ENCODE results near the gene ZNF558.

The ZNF558 gene

GRCh38 chr19:8826371-8826770 is 5.7 kb downstream of the ZNF558 start:
- no peak overlapping the region for H3K27ac ChIP-seq
- TF ChIP-seq, protein P1, sequence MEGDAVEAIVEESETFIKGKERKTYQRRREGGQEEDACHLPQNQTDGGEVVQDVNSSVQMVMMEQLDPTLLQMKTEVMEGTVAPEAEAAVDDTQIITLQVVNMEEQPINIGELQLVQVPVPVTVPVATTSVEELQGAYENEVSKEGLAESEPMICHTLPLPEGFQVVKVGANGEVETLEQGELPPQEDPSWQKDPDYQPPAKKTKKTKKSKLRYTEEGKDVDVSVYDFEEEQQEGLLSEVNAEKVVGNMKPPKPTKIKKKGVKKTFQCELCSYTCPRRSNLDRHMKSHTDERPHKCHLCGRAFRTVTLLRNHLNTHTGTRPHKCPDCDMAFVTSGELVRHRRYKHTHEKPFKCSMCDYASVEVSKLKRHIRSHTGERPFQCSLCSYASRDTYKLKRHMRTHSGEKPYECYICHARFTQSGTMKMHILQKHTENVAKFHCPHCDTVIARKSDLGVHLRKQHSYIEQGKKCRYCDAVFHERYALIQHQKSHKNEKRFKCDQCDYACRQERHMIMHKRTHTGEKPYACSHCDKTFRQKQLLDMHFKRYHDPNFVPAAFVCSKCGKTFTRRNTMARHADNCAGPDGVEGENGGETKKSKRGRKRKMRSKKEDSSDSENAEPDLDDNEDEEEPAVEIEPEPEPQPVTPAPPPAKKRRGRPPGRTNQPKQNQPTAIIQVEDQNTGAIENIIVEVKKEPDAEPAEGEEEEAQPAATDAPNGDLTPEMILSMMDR (conservative IDR thresholded peaks at IDR 0.05), result no peak

DNA sequence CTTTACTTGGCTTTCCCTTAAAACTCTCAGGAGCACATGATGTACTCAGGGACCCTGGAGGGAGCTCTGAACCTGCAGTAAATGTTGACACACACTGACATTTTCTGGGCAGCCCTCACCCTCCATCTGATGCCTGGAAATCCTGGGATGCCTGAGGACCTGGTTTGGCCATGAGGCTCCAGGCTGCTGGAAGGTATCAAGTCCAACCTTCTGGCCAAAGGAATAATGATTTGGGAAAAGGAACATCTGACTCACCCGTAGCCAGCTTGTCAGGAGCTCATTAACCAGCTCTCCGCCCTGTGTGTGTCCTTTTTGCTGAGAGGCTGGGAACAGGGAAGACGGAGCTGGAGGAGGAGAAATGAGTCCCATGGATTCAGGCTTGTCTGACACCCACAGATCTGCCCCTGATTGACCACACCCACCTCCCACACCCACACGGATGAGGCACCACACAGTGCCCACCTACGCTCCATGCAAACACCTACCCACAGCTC is 10.3 kb downstream of the ZNF558 start:
- no peak overlapping the region for H3K27ac ChIP-seq
- TF ChIP-seq, protein P1 (conservative IDR thresholded peaks at IDR 0.05), result no peak

DNA sequence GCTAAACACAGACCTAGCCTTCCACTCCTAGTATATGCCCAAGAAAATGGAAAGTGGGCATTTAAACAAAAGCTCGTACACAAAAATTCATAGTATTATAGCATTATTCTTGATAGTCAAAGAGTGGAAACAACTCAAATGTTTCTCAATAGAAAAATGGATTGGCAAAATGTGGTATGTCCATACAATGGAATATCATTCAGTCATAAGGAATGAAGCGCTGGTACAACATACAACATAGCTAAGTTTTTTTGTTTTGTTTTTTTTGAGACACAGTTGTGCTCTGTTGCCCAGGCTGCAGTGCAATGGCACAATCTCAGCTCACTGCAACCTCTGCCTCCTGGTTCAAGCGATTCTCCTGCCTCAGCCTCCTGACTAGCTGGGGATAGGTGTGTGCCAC is 11.9 kb downstream of the ZNF558 start:
- H3K27ac ChIP-seq, result no peak overlapping the region
- TF ChIP-seq, protein P1 (conservative IDR thresholded peaks at IDR 0.05), result no peak

- TF ChIP-seq, protein P1 (conservative IDR thresholded peaks at IDR 0.05), result no peak
- H3K27ac ChIP-seq, result no peak overlapping the region
Observed at GRCh38 chr19:8815780-8816179, 16.3 kb downstream of the ZNF558 start.

GRCh38 chr19:8814176-8814575 is 17.9 kb downstream of the ZNF558 start:
- TF ChIP-seq, protein P1 (conservative IDR thresholded peaks at IDR 0.05), result no peak
- no peak overlapping the region for H3K27ac ChIP-seq

DNA sequence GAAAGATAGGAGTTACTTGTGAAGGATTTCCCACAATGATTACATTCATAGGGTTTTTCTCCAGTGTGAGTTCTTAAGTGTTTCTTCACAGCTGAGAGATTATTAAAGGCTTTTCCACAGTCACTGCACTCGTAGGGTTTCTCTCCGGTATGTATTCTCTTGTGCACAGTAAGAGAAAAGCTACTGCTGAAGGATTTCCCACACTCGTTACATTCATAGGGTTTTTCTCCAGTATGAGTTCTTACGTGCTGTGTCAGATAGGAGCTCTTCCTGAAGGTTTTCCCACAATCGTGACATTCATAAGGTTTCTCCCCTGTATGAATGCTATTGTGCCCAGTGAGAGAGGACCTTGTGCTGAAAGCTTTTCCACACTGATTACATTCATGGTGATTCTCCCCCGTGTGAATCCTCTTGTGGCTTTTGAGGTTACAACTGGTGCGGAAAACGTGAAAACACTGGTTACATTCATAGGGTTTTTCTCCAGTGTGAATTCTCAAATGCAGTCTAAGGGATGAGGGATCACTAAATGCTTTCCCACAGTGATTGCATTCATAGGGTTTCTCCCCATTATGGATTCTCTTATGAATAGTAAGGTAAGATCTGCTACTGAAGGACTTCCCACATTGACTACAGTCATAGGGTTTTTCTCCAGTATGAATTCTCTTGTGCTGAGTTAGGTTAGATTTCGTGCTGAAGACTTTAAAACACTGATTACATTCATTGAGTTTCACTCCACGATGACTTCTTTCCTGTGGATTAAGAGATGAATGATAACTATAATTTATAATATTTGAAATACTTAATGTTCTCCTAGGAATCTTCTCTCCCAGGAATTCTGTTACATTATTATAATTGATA is 20.6 kb downstream of the ZNF558 start:
- H3K27ac ChIP-seq, result no peak overlapping the region
- TF ChIP-seq, protein P1 (conservative IDR thresholded peaks at IDR 0.05), result no peak

DNA sequence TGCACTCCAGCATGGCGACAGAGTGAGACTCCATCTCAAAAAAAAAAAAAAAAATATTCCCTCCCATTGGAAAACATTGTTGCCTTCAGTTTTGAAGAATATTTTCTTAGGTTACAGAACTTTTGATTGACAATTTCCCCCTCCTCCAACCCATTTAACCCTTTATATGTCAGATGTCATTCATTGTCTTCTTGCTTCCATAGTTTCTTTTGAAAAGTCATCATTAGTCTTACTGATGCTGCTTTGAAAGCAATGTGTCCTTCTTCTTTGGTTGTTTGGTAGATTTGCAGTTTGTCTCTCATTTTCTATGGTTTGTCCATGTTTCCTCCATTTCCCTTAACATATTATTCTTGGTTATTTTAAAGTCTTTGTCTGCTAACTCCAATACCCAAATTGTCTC is 25.4 kb downstream of the ZNF558 start:
- TF ChIP-seq, protein P1 (conservative IDR thresholded peaks at IDR 0.05), result no peak
- H3K27ac ChIP-seq, result no peak overlapping the region
